ENCODE results near the gene EMP1. TPM values are rescaled to one million over a fixed set of nuclear protein-coding genes. Genes with fewer than 3 reads are reported as not detected.

The EMP1 gene
- total and polyA plus RNA-seq, 2 of the 8 experiments (the other 6 are each of a cell fraction or from before 2014, with no cell fraction given): 0.17 to 0.65 TPM

- Histone ChIP-seq H3K4ac (replicated peaks; ENCODE audit: insufficient read length, low read depth, low read length) (no peak overlapping the region), H3K23me2 (ENCODE audit: low read depth, low read length) (no peaks in the 10 kb centered on the region), H3K36me3 (ENCODE audit: control insufficient read depth in 2 of 4, insufficient read depth in 4 of 4, low read length in 3 of 4) (no peaks in the 10 kb centered on the region), H2BK15ac (ENCODE audit: low read length) (no peak overlapping the region), H4K91ac (replicated peaks; ENCODE audit: insufficient read length, low read length) (no peak overlapping the region), H2BK120ac (replicated peaks; ENCODE audit: low read depth, low read length) (no peak overlapping the region), H3K14ac (ENCODE audit: insufficient read length) (no peak overlapping the region), H4K8ac (ENCODE audit: extremely low read depth, insufficient read depth, low read length) (no peak overlapping the region), H2AFZ (ENCODE audit: low read length) (0 out of 2 replicates have a peak overlapping the region, but pooled peaks have one; percentile 81), H4K20me1 (replicated peaks in 1 of 2; ENCODE audit: control insufficient read depth in 1 of 2, insufficient read depth in 2 of 2, low read length in 2 of 2) (no peaks in the 10 kb centered on the region), H3K23ac (ENCODE audit: insufficient read length) (no peak overlapping the region), H3K27ac (ENCODE audit: low read depth, low read length) (no peak overlapping the region), H2BK20ac (ENCODE audit: low read length) (no peak overlapping the region), H3K9me3 (ENCODE audit: insufficient read depth in 2 of 2, low read depth in 1 of 2, low read length in 1 of 2) (no peaks in the 10 kb centered on the region), H3K4me1 (replicated peaks in 1 of 4; ENCODE audit: control insufficient read depth in 3 of 4, insufficient read depth in 4 of 4, low read length in 3 of 4) (peaks cover 0 to 10% (median 0%) of the 10 kb centered on the region in 4 experiments; a peak in 2 of 7 replicates), H3K27me3 (replicated peaks in 1 of 4; ENCODE audit: control insufficient read depth in 3 of 4, extremely low read depth in 1 of 4, insufficient read depth in 3 of 4, low read length in 3 of 4) (no peaks in the 10 kb centered on the region), H3K79me1 (ENCODE audit: low read depth, low read length) (no peaks in the 10 kb centered on the region), H3K4me3 (ENCODE audit: extremely low read depth in 1 of 4, insufficient read depth in 2 of 4, low read depth in 3 of 4, low read length in 4 of 4) (no peak overlapping the region), H2BK5ac (ENCODE audit: low read depth, low read length) (no peak overlapping the region), H2AK5ac (ENCODE audit: low read depth, low read length) (no peak overlapping the region), H3K4me2 (ENCODE audit: insufficient read depth in 1 of 2, low read depth in 2 of 2, low read length in 2 of 2) (no peak overlapping the region), H3K79me2 (ENCODE audit: control insufficient read depth in 1 of 2, insufficient read depth in 2 of 2, low read length in 2 of 2) (no peaks in the 10 kb centered on the region), H2BK12ac (ENCODE audit: low read depth, low read length) (no peak overlapping the region), H3K9ac (replicated peaks in 1 of 4; ENCODE audit: extremely low read depth in 1 of 4, low read depth in 3 of 4, low read length in 3 of 4) (no peak overlapping the region), H3K56ac (replicated peaks; ENCODE audit: insufficient read length, low read depth, low read length) (no peak overlapping the region), H4K5ac (ENCODE audit: insufficient read length, low read depth, low read length) (no peak overlapping the region), H3K18ac (ENCODE audit: extremely low read depth, low read length) (no peak overlapping the region)
- ChIA-PET POLR2A (ENCODE audit: partially characterized antibody) (interaction anchor here (0.7 kb wide), 1 partner anchor 17 kb away, joined by 4 read pairs; no protein-coding TSS in a partner anchor), CTCF (ENCODE audit: partially characterized antibody) (interaction anchor here (0.7 to 1.5 kb wide), 7 partner anchors 8 to 59 kb away, joined by 3 to 5 read pairs (median 3); no protein-coding TSS in a partner anchor)
- WGBS, 2 experiments (ENCODE audit: extremely low coverage in 1 of 2, insufficient coverage in 1 of 2, insufficient read length in 1 of 2, insufficient replicate concordance in 2 of 2, low coverage in 1 of 2, low lambda C conversion rate in 2 of 2, missing lambda C conversion rate in 1 of 2): 85% methylated on average over 6 of the region's 6 CpGs; no CpG with 5 or more reads in 1 of the 2 experiments
- no peak for FAIRE-seq
- DNase-seq (ENCODE audit: low read depth in 1 of 2, low spot score in 2 of 2): no peak
- no peak for TF ChIP-seq CBX5 (IDR thresholded peaks at IDR 0.05; ENCODE audit: low read depth, low read length)
- no peak for TF ChIP-seq SP1 (IDR thresholded peaks at IDR 0.05; ENCODE audit: low read depth, low read length)
- no peak for TF ChIP-seq EZH2 (IDR thresholded peaks at IDR 0.05; ENCODE audit: low read depth, low read length, severe bottlenecking)
- TF ChIP-seq ATF2 (IDR thresholded peaks at IDR 0.05; ENCODE audit: low read length): no peak
- TF ChIP-seq POU5F1 (IDR thresholded peaks at IDR 0.05; ENCODE audit: low read depth, low read length): no peak
- no peak for TF ChIP-seq TBP (IDR thresholded peaks at IDR 0.05; ENCODE audit: low read depth, low read length)
Measured at GRCh38 chr12:13152756-13153155, 43.8 kb upstream of the EMP1 start.

Measured in H1 (cell line).